DND-41 (cell line): Measurements from ENCODE around the gene MACROD1.

Experiments used
- CTCF ChIP-seq: IDR thresholded peaks from 2 replicates; pipeline ENCODE4 v1.5.1; 2012; ENCODE audit warnings: borderline replicate concordance, low read length, moderate library complexity, mild to moderate bottlenecking; ENCODE audit not compliant: poor library complexity, severe bottlenecking; ENCODE audit errors: extremely low read depth
- EZH2 ChIP-seq: IDR thresholded peaks from 3 replicates; pipeline ENCODE4 v1.6.1; 2012; ENCODE audit warnings: borderline replicate concordance, low read depth, mild to moderate bottlenecking, moderate library complexity, low read length, inconsistent platforms; ENCODE audit not compliant: severe bottlenecking

GRCh38 chr11:64007629-64008282 is 158.2 kb downstream of the MACROD1 start:
- TF ChIP-seq CTCF (no peak), EZH2 (no peak)
